Measurements from ENCODE around the gene BHLHE40.

Gene BHLHE40

DNA sequence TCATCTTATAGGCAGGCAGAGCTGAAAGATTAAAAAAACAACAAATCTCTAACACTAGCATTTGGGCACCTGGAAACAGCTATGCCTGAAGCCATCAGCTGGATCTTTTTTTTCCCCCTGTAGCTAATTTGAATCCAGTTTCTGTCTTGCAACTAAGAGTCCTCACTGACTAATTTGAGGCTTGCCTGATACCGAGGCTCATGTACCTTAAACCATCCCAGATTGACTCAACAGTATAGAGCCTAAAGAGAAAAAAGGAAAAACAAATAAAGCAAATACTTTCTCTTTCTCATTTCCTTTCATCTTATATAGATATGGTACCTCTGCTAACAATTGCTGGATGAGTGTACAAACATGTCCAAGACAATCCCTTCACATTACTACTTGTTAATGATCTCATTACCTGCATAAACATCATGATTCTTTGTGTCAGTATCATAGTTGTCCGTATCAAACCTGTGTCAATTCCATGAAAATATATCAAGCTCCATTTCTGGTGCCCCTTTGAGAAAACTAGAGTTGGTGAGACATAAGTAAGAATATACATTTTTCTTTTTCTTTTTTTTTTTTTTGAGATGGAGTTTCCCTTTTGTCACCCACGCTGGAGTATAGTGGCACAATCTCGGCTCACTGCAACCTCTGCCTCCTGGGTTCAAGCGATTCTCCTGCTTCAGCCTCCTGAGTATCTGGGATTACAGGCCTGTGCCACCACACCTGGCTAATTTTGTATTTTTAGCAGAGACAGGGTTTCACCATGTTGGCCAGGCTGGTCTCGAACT is 43.1 kb downstream of the BHLHE40 start:
- DNase-seq = no peak

DNA sequence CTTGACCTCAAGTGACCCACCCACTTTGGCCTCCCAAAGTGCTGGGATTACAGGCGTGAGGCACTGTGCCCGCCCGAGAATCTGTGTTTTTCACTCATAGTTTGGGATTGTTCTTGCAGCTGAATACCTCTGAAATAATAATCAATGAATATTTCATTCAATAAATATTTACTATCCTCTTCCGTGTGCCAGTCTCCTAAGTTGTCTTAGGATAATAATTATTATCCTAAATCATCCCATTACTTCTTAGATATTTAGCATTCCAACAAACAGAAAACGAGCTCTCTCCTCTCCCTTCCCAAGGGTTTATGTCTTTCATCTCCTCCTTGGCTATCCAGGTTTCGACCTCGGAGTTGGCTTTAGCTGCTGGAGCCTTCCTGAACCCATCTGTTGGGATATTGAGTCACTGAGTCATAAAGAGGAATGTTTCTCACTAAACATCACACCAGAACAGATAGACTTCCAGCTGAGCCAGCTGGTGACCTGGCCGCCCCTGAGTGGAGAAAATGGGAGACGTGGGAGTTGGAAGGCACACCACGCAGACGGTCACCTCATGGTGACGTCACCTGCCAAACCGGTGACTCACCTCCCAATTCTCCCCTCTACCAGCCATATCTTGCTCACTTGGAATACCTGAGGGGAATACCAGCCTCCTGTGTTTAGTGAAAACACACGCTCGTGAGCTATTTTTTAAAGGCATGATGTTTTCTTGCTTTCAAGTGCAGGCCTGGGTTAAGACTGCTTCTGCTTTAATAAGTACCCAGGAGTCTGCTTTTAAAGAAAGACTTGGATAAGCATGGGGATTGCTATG is 43.9 kb downstream of the BHLHE40 start:
- no peak for DNase-seq

DNA sequence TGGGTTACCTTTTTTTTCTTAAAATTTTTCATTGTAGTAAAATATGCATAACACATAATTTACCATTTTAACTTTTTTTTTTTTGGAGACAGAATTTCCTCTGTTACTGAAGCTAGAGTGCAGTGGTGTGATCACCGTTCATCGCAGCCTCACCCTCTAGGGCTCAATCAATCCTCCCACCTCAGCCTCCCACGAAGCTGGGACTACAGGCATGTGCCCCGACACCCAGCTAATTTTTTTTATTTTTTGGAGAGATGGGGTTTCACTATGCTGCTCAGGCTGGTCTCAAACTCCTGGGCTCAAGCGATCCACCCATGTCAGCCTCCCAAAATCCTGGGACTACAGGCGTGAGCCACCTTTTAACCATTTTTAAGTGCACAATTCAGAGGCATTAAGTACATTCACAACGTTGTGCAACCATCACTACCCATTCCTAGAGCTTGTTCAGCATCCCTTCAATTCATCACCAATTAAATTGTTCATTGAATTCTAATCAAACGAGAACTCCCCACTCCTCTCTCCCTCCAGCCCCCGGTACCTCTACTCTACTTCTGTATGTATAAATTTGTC is 44.6 kb downstream of the BHLHE40 start:
- DNase-seq = no peak

DNA sequence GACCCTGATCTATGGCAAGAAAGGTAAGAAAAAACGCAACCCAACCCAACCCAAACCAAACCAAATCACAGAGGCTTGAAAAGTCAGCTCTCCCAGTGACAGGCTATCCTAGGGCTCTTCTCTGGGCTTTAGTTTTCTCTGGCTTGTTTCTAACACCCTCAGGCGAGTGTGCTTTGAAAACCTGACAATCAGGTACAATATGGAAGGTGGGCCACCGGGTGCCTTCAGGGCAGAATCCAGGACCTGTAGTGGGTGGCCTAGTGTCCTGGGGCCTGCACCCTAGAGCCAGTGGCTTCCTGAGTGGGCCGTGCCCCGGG is 46.8 kb downstream of the BHLHE40 start:
- DNase-seq = no peak

DNA sequence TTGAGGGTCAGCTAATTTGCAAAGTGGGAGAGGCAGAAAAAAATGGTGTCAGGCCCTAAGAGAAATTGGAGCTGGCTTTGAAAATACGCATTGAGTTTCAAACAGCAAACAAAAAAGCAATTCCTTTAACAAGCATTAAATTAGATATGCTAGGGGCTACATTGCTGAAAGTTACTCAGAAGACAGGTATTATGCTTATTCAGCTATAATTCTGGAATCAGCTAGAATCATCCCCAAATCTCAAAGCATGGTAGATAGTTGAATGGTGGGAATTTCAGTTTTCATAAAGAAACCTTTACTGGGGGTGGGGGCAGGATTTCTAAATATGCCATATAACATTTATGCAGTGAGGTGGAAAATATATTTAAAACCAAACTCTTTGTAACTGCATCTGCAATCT is 50.5 kb downstream of the BHLHE40 start:
- DNase-seq = no peak

GRCh38 chr3:5030152-5030551 is 50.9 kb downstream of the BHLHE40 start:
- no peak for DNase-seq

GRCh38 chr3:5032844-5033243 is 53.6 kb downstream of the BHLHE40 start:
- no peak for DNase-seq

All from NCI-H2081 treated with DMSO at 0.1 percent for 48 hours (cell line).